GM12878 (cell line): ENCODE data around the gene ANKRD13C. TPM values are rescaled to one million over a fixed set of nuclear protein-coding genes. Genes with fewer than 3 reads are reported as not detected.

Source experiments
- ATAC-seq: fragments of 200-7000 bp; cut with Tn5 transposase; 3 replicates; pipeline ENCODE4 v1.9.1; 2020; ENCODE audit warnings: mild to moderate bottlenecking, moderate library complexity
- BruUV-seq: library from RNA; stranded (reverse); fragments of 400-500 nt; replicated peaks from 2 replicates; lab custom pipeline; 2021; lab: Mats Ljungman, UMichigan
- CTCF ChIA-PET: fragments of 300-600 bp; sonication (Branson Sonifier 250); formaldehyde crosslinking; extraction: SDS; loops from one replicate; lab custom pipeline; 2021; ENCODE audit warnings: inconsistent platforms; lab: Yijun Ruan, JAX
- POLR2A ChIA-PET: fragments of 350-600 bp; formaldehyde crosslinking; extraction: SDS; loops from one replicate; lab custom pipeline; 2021; ENCODE audit warnings: inconsistent platforms; lab: Charles Lee
- RAD21 ChIA-PET: fragments of 300-600 bp; sonication (Branson Sonifier 250); formaldehyde crosslinking; loops from one replicate; lab custom pipeline; 2023; ENCODE audit warnings: antibody characterized with exemption; ENCODE audit not compliant: unreplicated experiment; lab: Charles Lee
- SMC1A ChIA-PET: fragments of 300-600 bp; sonication (Branson Sonifier 250); formaldehyde crosslinking; loops from one replicate; lab custom pipeline; 2023; ENCODE audit not compliant: unreplicated experiment, uncharacterized antibody; lab: Charles Lee
- DNase-seq: peaks from one replicate; pipeline ENCODE4 v3.0.0-alpha.2; 2011; ENCODE audit warnings: low read depth, low spot score
- FAIRE-seq: peaks from 3 replicates; lab custom pipeline; 2011; peaks lifted over from hg19 to GRCh38; lab: Jason Lieb, UNC
- H2AFZ ChIP-seq: 2 replicates; pipeline ENCODE4 v1.6.0; 2011; ENCODE audit warnings: low read depth, low read length, control low read depth; ENCODE audit not compliant: control insufficient read depth
- H3K27ac ChIP-seq: 2 replicates; pipeline ENCODE4 v1.5.1; 2011; ENCODE audit warnings: control low read depth; ENCODE audit not compliant: control insufficient read depth, insufficient read depth
- H3K27me3 ChIP-seq, 2 experiments: replicated peaks in 1 of 2; 2 replicates each; pipeline versions ENCODE4 v1.6.0 to v1.6.1; 2011; ENCODE audit warnings: low read length in 1 of 2; ENCODE audit not compliant: control insufficient read depth in 2 of 2, insufficient read depth in 2 of 2
- H3K36me3 ChIP-seq, 2 experiments: 2 replicates each; pipeline ENCODE4 v1.5.1; 2011; ENCODE audit warnings: low read length in 1 of 2; ENCODE audit not compliant: control insufficient read depth in 2 of 2, insufficient read depth in 2 of 2
- H3K4me1 ChIP-seq: 2 replicates; pipeline ENCODE4 v1.6.1; 2011; ENCODE audit warnings: mild to moderate bottlenecking, low read length, moderate library complexity, mixed read lengths; ENCODE audit not compliant: control insufficient read depth, insufficient read depth
- H3K4me2 ChIP-seq: 2 replicates; pipeline ENCODE4 v1.6.0; 2011; ENCODE audit warnings: control low read depth; ENCODE audit not compliant: control insufficient read depth, insufficient read depth
- H3K4me3 ChIP-seq: fragments of 200-600 bp; sonication (generic); 2 replicates; pipeline ENCODE4 v1.5.1; 2016
- H3K79me2 ChIP-seq: 2 replicates; pipeline ENCODE4 v1.6.0; 2011; ENCODE audit warnings: low read length; ENCODE audit not compliant: control insufficient read depth, insufficient read depth
- H3K9ac ChIP-seq: 2 replicates; pipeline ENCODE4 v1.8.0; 2011; ENCODE audit warnings: low read length, control low read depth, mixed read lengths; ENCODE audit not compliant: control insufficient read depth, insufficient read depth
- H3K9me3 ChIP-seq: replicated peaks from 3 replicates; pipeline ENCODE4 v1.5.1; 2011; ENCODE audit warnings: mild to moderate bottlenecking, low read length; ENCODE audit not compliant: control insufficient read depth, insufficient read depth
- H4K20me1 ChIP-seq: 2 replicates; pipeline ENCODE4 v1.6.0; 2011; ENCODE audit not compliant: control insufficient read depth, insufficient read depth
- ASH2L ChIP-seq: fragments of 300-600, 200-600 bp; sonication (generic); IDR thresholded peaks from 2 replicates; pipeline ENCODE4 v1.6.1; 2017; ENCODE audit warnings: low read depth, mild to moderate bottlenecking, borderline replicate concordance
- BACH1 ChIP-seq: fragments of 450-650 bp; IDR thresholded peaks from 2 replicates; pipeline ENCODE4 v1.6.1; 2017; ENCODE audit warnings: mild to moderate bottlenecking, borderline replicate concordance
- EP300 ChIP-seq, 2 experiments: fragments of 150-350 bp in 1 of 2; IDR thresholded peaks; 2 replicates each; pipeline ENCODE4 v1.6.1; 2011 to 2012; ENCODE audit warnings: low read depth in 2 of 2, low read length in 2 of 2, borderline replicate concordance in 1 of 2, improper control_type of control experiment in 1 of 2, inconsistent platforms in 1 of 2; ENCODE audit not compliant: control insufficient read depth in 1 of 2
- ESRRA ChIP-seq: IDR thresholded peaks from 2 replicates; pipeline ENCODE4 v1.6.1; 2012; ENCODE audit warnings: mild to moderate bottlenecking, low read length, improper control_type of control experiment
- GATAD2B ChIP-seq: fragments of 450-650 bp; conservative IDR thresholded peaks from 2 replicates; pipeline ENCODE4 v1.6.1; 2017; ENCODE audit warnings: low read depth, mild to moderate bottlenecking, moderate library complexity
- IKZF1 ChIP-seq: fragments of 450-650 bp; conservative IDR thresholded peaks from 2 replicates; pipeline ENCODE4 v1.6.1; 2017; ENCODE audit warnings: antibody characterized with exemption, mild to moderate bottlenecking
- IKZF2 ChIP-seq, 2 experiments: fragments of 450-650 bp; IDR thresholded peaks; 2 replicates each; pipeline ENCODE4 v1.6.1; 2017; ENCODE audit warnings: mild to moderate bottlenecking in 2 of 2, moderate library complexity in 2 of 2
- JUND ChIP-seq: IDR thresholded peaks from 2 replicates; pipeline ENCODE4 v1.6.1; 2012; ENCODE audit warnings: low read depth, mild to moderate bottlenecking, low read length, improper control_type of control experiment, moderate library complexity
- MEF2A ChIP-seq: IDR thresholded peaks from 2 replicates; pipeline ENCODE4 v1.6.1; 2011; ENCODE audit warnings: low read depth, mild to moderate bottlenecking, low read length, moderate library complexity; ENCODE audit not compliant: insufficient read depth
- MTA2 ChIP-seq: fragments of 450-650 bp; IDR thresholded peaks from 2 replicates; pipeline ENCODE4 v1.6.1; 2016; ENCODE audit warnings: low read depth, mild to moderate bottlenecking, moderate library complexity
- NBN ChIP-seq: fragments of 450-650 bp; IDR thresholded peaks from 2 replicates; pipeline ENCODE4 v1.6.1; 2016
- POLR2A ChIP-seq: IDR thresholded peaks from 2 replicates; pipeline ENCODE4 v1.6.1; 2011; ENCODE audit warnings: low read depth, mild to moderate bottlenecking, low read length
- RAD51 ChIP-seq: fragments of 450-650 bp; IDR thresholded peaks from 2 replicates; pipeline ENCODE4 v1.6.1; 2016; ENCODE audit warnings: moderate library complexity, mild to moderate bottlenecking, inconsistent platforms
- RB1 ChIP-seq: fragments of 450-650 bp; formaldehyde crosslinking; IDR thresholded peaks from 2 replicates; pipeline ENCODE4 v1.6.1; 2017; ENCODE audit warnings: mild to moderate bottlenecking, borderline replicate concordance
- RELB ChIP-seq: fragments of 450-650 bp; IDR thresholded peaks from 2 replicates; pipeline ENCODE4 v1.6.1; 2017; ENCODE audit warnings: low read depth, mild to moderate bottlenecking, moderate library complexity
- TCF7 ChIP-seq: IDR thresholded peaks from 2 replicates; pipeline ENCODE4 v1.6.1; 2014; ENCODE audit warnings: antibody characterized with exemption, borderline replicate concordance
- ZNF274 ChIP-seq: IDR thresholded peaks from one replicate; pipeline ENCODE4 v1.8.0; 2011; ENCODE audit not compliant: insufficient read length, insufficient read depth
- ZZZ3 ChIP-seq: IDR thresholded peaks from 2 replicates; pipeline ENCODE4 v1.6.1; 2011; ENCODE audit warnings: low read depth; ENCODE audit not compliant: control insufficient read depth, insufficient read length
- WGBS: methylation state at CpG from one replicate; pipeline ENCODE4 v1.1.6; 2016; ENCODE audit warnings: low lambda C conversion rate; ENCODE audit not compliant: insufficient replicate concordance, insufficient coverage; ENCODE audit errors: missing lambda C conversion rate; 5-methylcytosine and 5-hydroxymethylcytosine counted together
- in situ Hi-C: fragments of 300-500 bp; cut with MboI; formaldehyde crosslinking; loops from 9 replicates; pipeline ENCODE4 v1.14.3; 2018; ENCODE audit warnings: mixed read lengths
- intact Hi-C: fragments of 100-400 bp; cut with micrococcal nuclease; formaldehyde crosslinking; loops from one replicate; pipeline ENCODE4 v1.14.2; 2022; ENCODE audit not compliant: unreplicated experiment
- polyA plus RNA-seq, 11 experiments: library from polyadenylated mRNA; depleted of rRNA in 4 of 11; unstranded in 6 of 11; stranded (reverse) in 5 of 11; fragments of >200 nt; fragmentation: Nextera tagmentation in 4 of 11; fragmentation: Illumina TruSeq in 1 of 11; extraction: Ambion mirVana in 4 of 11; extraction: Trizol in 1 of 11; gene quantifications; 1 replicate in 1 of 11; 2 replicates in 10 of 11; pipeline versions ENCODE4 v1.2.1 to v1.2.3, GENCODE V29; 2011 to 2016; ENCODE audit warnings: inconsistent platforms in 2 of 11, missing spikeins in 2 of 11, low read depth in 1 of 11
- total RNA-seq, 4 experiments: library from RNA; depleted of rRNA in 3 of 4; stranded (reverse); fragments of >200 nt in 3 of 4; fragmentation: Illumina TruSeq in 1 of 4; extraction: Trizol in 1 of 4; gene quantifications; 2 replicates each; pipeline versions ENCODE4 v1.2.1 to v1.2.3, GENCODE V29; 2013 to 2021
- TF ChIP-seq, protein P1 (sequence below): IDR thresholded peaks from 2 replicates; pipeline ENCODE4 v1.6.1; 2012; ENCODE audit warnings: low read length, inconsistent platforms
- TF ChIP-seq, protein P2 (sequence below): IDR thresholded peaks from 2 replicates; pipeline ENCODE4 v1.6.1; 2012; ENCODE audit warnings: low read depth, low read length, improper control_type of control experiment

ANKRD13C gene
- total and polyA plus RNA-seq, 10 of the 15 experiments (the other 5 are each of a cell fraction or from before 2014, with no cell fraction given), result 3.7 to 24.4 (median 14.1) TPM

GRCh38 chr1:70382682-70383081 is 28.2 kb upstream of the ANKRD13C start (continued):
- TF ChIP-seq TCF7, result no peak
- TF ChIP-seq GATAD2B, result no peak
- TF ChIP-seq BACH1, result no peak
- peak; percentile 61 for TF ChIP-seq IKZF1
- peak in 1 of 2 experiments; percentile 47; a peak in 1 of 4 replicates for TF ChIP-seq EP300 (IDR thresholded peaks at IDR 0.05; ENCODE audit: borderline replicate concordance in 1 of 2, control insufficient read depth in 1 of 2, low read depth in 2 of 2, low read length in 2 of 2)
- TF ChIP-seq IKZF2 (IDR thresholded peaks at IDR 0.05), result peak; percentile 59 to 77; a peak in 3 of 4 replicates
- no peak for TF ChIP-seq NBN

- intact Hi-C loops (no loop called here), in situ Hi-C loops (no loop called here)
- DNase-seq (no peak), ATAC-seq (no peak), FAIRE-seq (no peak)
- H4K20me1 ChIP-seq, result no peaks in the 10 kb centered on the region
- H3K9me3 ChIP-seq, result no peaks in the 10 kb centered on the region
- H3K9ac ChIP-seq, result no peak overlapping the region
- no peaks in the 10 kb centered on the region for H3K79me2 ChIP-seq
- no peak overlapping the region for H3K4me2 ChIP-seq
- no peak overlapping the region for H3K4me3 ChIP-seq
- H3K27me3 ChIP-seq, result no peaks in the 10 kb centered on the region
- ChIA-PET SMC1A (no interaction called here), CTCF (interaction anchor here (0.7 kb wide), 1 partner anchor 1105 kb away, joined by 3 read pairs; no protein-coding TSS in a partner anchor), RAD21 (no interaction called here), POLR2A (no interaction called here)
- H3K4me1 ChIP-seq, result no peaks in the 10 kb centered on the region
- H3K27ac ChIP-seq, result no peak overlapping the region
- no peaks in the 10 kb centered on the region for H3K36me3 ChIP-seq
- no peak overlapping the region for H2AFZ ChIP-seq
- WGBS, result 57% methylated on average over 6 of the region's 6 CpGs
- BruUV-seq, result no TSS peak
- no peak for TF ChIP-seq ZZZ3
- TF ChIP-seq BACH1, result no peak
- TF ChIP-seq NBN, result no peak
- TF ChIP-seq RB1, result no peak
- TF ChIP-seq ESRRA, result no peak
- no peak for TF ChIP-seq MEF2A
- TF ChIP-seq MTA2, result no peak
- TF ChIP-seq, protein P1, sequence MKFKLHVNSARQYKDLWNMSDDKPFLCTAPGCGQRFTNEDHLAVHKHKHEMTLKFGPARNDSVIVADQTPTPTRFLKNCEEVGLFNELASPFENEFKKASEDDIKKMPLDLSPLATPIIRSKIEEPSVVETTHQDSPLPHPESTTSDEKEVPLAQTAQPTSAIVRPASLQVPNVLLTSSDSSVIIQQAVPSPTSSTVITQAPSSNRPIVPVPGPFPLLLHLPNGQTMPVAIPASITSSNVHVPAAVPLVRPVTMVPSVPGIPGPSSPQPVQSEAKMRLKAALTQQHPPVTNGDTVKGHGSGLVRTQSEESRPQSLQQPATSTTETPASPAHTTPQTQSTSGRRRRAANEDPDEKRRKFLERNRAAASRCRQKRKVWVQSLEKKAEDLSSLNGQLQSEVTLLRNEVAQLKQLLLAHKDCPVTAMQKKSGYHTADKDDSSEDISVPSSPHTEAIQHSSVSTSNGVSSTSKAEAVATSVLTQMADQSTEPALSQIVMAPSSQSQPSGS, result no peak
- TF ChIP-seq POLR2A, result no peak
- TF ChIP-seq, protein P2, sequence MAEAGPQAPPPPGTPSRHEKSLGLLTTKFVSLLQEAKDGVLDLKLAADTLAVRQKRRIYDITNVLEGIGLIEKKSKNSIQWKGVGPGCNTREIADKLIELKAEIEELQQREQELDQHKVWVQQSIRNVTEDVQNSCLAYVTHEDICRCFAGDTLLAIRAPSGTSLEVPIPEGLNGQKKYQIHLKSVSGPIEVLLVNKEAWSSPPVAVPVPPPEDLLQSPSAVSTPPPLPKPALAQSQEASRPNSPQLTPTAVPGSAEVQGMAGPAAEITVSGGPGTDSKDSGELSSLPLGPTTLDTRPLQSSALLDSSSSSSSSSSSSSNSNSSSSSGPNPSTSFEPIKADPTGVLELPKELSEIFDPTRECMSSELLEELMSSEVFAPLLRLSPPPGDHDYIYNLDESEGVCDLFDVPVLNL, result no peak
- TF ChIP-seq RELB, result no peak
- no peak for TF ChIP-seq JUND
- no peak for TF ChIP-seq GATAD2B
- no peak for TF ChIP-seq ZNF274
- TF ChIP-seq RAD51, result no peak
- no peak for TF ChIP-seq ASH2L
These were observed 21.7 kb upstream of the ANKRD13C start for GRCh38 chr1:70376196-70376595.
